MM.1S (cell line): Measurements from ENCODE around the gene POMC.

Source experiments
- CTCF ChIP-seq: fragments of 300-600 bp; sonication (generic); IDR thresholded peaks from 2 replicates; pipeline ENCODE4 v1.5.1; 2016; ENCODE audit warnings: antibody characterized with exemption, low read length, mixed read lengths
- EZH2 ChIP-seq: fragments of 300-600 bp; sonication (generic); optimal IDR thresholded peaks from 2 replicates; pipeline ENCODE3; 2017; ENCODE audit warnings: low read depth, mild to moderate bottlenecking, antibody characterized with exemption, low read length, mixed read lengths
- EZH2phosphoT487 ChIP-seq: fragments of 300-600 bp; sonication (generic); IDR thresholded peaks from 2 replicates; pipeline ENCODE4 v1.6.1; 2018; ENCODE audit warnings: antibody characterized with exemption, low read length

- TF ChIP-seq CTCF, result no peak
- TF ChIP-seq EZH2phosphoT487, result no peak
- TF ChIP-seq EZH2, result no peak
These were observed 49.1 kb downstream of the POMC start for GRCh38 chr2:25119263-25119662.
